ENCODE results near the gene GANAB. TPM values are rescaled to one million over a fixed set of nuclear protein-coding genes. Genes with fewer than 3 reads are reported as not detected.

GANAB gene
- total and polyA plus RNA-seq, 2 of the 13 experiments (the other 11 are each of a cell fraction or from before 2014, with no cell fraction given): 99.5 to 234 TPM

DNA sequence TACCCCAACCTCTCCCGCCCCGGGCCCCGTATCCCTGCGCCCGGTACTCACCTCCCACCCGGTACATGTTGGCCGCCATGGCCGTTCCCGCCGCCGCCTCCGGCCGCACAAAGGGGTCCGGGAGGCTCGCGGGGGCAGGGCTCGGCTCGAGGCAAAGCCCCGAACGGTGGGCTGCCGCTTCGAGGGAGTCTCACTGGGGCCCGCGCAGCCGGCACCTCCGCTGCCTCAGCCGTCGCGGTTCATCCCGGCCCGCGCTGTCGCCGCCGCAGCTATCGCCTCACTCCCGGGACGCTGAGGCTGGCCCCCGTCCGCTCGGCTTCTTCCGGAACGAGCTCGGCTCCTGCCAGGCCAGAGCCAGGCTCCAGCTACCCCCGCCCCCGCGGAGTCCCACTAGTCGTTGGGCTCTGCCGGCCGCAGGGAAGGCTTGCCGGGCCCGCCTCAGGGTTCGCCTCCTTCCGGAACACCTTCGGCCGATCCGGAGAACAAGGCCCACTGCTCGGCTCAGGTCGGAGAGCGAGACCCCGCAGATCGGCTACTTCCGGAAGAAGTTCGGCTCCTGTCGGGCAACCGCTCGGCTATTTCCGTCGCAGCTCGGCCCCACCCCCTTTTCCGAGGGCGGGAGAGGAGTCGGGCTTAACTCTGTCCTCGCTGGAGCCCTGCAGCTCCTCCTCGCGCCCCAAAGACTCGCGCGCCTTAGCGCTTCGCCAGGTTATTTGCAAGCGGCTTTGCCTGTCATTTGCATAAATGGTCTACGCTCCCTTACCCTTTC is 44.9 kb downstream of the GANAB start, which contains the start of gene MTA2 (continued):
- TF ChIP-seq, protein P1, sequence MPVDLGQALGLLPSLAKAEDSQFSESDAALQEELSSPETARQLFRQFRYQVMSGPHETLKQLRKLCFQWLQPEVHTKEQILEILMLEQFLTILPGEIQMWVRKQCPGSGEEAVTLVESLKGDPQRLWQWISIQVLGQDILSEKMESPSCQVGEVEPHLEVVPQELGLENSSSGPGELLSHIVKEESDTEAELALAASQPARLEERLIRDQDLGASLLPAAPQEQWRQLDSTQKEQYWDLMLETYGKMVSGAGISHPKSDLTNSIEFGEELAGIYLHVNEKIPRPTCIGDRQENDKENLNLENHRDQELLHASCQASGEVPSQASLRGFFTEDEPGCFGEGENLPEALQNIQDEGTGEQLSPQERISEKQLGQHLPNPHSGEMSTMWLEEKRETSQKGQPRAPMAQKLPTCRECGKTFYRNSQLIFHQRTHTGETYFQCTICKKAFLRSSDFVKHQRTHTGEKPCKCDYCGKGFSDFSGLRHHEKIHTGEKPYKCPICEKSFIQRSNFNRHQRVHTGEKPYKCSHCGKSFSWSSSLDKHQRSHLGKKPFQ (CRISPR knock-in tag; IDR thresholded peaks at IDR 0.05; ENCODE audit: insufficient replicate concordance): peak; percentile 56
- TF ChIP-seq ZNF510 (CRISPR knock-in tag; IDR thresholded peaks at IDR 0.05; ENCODE audit: low read depth): no peak
- TF ChIP-seq, protein P2, sequence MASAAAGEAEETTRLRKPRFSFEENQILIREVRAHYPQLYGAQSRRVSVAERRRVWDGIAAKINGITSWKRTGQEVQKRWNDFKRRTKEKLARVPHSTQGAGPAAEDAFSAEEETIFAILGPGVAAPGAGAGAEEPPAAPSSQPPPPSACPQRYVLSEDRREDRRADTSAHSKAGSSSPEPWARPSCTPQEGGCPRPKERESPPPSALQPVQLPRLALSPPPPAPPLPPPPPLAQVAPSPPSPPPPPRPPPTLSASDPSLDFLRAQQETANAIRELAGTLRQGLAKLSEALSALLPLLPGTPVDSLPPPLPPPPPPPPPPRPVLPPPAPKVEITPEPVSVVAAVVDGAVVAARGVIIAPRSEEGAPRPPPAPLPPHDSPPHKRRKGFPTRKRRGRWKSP (CRISPR knock-in tag; IDR thresholded peaks at IDR 0.05): peak; percentile 83
- TF ChIP-seq HOXA3 (CRISPR knock-in tag; IDR thresholded peaks at IDR 0.05): peak; percentile 50
- no peak for TF ChIP-seq PAF1 (CRISPR knock-in tag; IDR thresholded peaks at IDR 0.05)
- TF ChIP-seq ASH2L (IDR thresholded peaks at IDR 0.05; ENCODE audit: insufficient read length, low read depth, low read length): peak; percentile 83
- 0 out of 2 replicates have a peak, but pooled peaks have one; percentile 31 for TF ChIP-seq ZBTB7B (CRISPR knock-in tag; IDR thresholded peaks at IDR 0.05)
- TF ChIP-seq, protein P3, sequence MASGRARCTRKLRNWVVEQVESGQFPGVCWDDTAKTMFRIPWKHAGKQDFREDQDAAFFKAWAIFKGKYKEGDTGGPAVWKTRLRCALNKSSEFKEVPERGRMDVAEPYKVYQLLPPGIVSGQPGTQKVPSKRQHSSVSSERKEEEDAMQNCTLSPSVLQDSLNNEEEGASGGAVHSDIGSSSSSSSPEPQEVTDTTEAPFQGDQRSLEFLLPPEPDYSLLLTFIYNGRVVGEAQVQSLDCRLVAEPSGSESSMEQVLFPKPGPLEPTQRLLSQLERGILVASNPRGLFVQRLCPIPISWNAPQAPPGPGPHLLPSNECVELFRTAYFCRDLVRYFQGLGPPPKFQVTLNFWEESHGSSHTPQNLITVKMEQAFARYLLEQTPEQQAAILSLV (CRISPR knock-in tag; IDR thresholded peaks at IDR 0.05; ENCODE audit: borderline replicate concordance): 0 out of 2 replicates have a peak, but pooled peaks have one; percentile 71
- TF ChIP-seq, protein P4, sequence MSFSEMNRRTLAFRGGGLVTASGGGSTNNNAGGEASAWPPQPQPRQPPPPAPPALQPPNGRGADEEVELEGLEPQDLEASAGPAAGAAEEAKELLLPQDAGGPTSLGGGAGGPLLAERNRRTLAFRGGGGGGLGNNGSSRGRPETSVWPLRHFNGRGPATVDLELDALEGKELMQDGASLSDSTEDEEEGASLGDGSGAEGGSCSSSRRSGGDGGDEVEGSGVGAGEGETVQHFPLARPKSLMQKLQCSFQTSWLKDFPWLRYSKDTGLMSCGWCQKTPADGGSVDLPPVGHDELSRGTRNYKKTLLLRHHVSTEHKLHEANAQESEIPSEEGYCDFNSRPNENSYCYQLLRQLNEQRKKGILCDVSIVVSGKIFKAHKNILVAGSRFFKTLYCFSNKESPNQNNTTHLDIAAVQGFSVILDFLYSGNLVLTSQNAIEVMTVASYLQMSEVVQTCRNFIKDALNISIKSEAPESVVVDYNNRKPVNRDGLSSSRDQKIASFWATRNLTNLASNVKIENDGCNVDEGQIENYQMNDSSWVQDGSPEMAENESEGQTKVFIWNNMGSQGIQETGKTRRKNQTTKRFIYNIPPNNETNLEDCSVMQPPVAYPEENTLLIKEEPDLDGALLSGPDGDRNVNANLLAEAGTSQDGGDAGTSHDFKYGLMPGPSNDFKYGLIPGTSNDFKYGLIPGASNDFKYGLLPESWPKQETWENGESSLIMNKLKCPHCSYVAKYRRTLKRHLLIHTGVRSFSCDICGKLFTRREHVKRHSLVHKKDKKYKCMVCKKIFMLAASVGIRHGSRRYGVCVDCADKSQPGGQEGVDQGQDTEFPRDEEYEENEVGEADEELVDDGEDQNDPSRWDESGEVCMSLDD (CRISPR knock-in tag; IDR thresholded peaks at IDR 0.05; ENCODE audit: borderline replicate concordance): 0 out of 2 replicates have a peak, but pooled peaks have one; percentile 34
- TF ChIP-seq ZNF703 (CRISPR knock-in tag; IDR thresholded peaks at IDR 0.05; ENCODE audit: borderline replicate concordance): no peak
- 0 out of 2 replicates have a peak, but pooled peaks have one; percentile 13 for TF ChIP-seq ZNF350 (CRISPR knock-in tag; IDR thresholded peaks at IDR 0.05; ENCODE audit: borderline replicate concordance, low read depth)
- TF ChIP-seq HDAC2 (CRISPR knock-in tag; IDR thresholded peaks at IDR 0.05): peak; percentile 43; the same call in 1 of the 2 replicates
- 0 out of 2 replicates have a peak, but pooled peaks have one; percentile 29 for TF ChIP-seq POLR2AphosphoS5 (IDR thresholded peaks at IDR 0.05; ENCODE audit: low read depth, low read length)
- TF ChIP-seq MAFG (CRISPR knock-in tag; IDR thresholded peaks at IDR 0.05): no peak
- TF ChIP-seq ZNF34 (CRISPR knock-in tag; IDR thresholded peaks at IDR 0.05; ENCODE audit: borderline replicate concordance): no peak
- peak; percentile 75 for TF ChIP-seq POLR2G (IDR thresholded peaks at IDR 0.05; ENCODE audit: low read depth, low read length)
- TF ChIP-seq ZNF572 (CRISPR knock-in tag; IDR thresholded peaks at IDR 0.05): no peak
- no peak for TF ChIP-seq ARNT (IDR thresholded peaks at IDR 0.05)
- no peak for TF ChIP-seq ZKSCAN5 (CRISPR knock-in tag; IDR thresholded peaks at IDR 0.05)
- no peak for TF ChIP-seq SYNCRIP (IDR thresholded peaks at IDR 0.05; ENCODE audit: insufficient read depth, low read depth, low read length)
